ENCODE data around the gene ZNF628. TPM values are rescaled to one million over a fixed set of nuclear protein-coding genes. Genes with fewer than 3 reads are reported as not detected.

ZNF628 gene
- total RNA-seq, 1 experiment from 2014 or later = 21.7 TPM

GRCh38 chr19:55530996-55531395, 54.6 kb downstream of the ZNF628 start:
- TF ChIP-seq TCF7L2 (IDR thresholded peaks at IDR 0.05; ENCODE audit: low read depth, low read length) (no peak), SIN3A (IDR thresholded peaks at IDR 0.05; ENCODE audit: borderline replicate concordance, insufficient read depth, low read depth, low read length) (no peak), POLR2AphosphoS5 (IDR thresholded peaks at IDR 0.05; ENCODE audit: low read depth, low read length) (no peak), CTCF (IDR thresholded peaks at IDR 0.05) (no peak)
- TF ChIP-seq, protein P1, sequence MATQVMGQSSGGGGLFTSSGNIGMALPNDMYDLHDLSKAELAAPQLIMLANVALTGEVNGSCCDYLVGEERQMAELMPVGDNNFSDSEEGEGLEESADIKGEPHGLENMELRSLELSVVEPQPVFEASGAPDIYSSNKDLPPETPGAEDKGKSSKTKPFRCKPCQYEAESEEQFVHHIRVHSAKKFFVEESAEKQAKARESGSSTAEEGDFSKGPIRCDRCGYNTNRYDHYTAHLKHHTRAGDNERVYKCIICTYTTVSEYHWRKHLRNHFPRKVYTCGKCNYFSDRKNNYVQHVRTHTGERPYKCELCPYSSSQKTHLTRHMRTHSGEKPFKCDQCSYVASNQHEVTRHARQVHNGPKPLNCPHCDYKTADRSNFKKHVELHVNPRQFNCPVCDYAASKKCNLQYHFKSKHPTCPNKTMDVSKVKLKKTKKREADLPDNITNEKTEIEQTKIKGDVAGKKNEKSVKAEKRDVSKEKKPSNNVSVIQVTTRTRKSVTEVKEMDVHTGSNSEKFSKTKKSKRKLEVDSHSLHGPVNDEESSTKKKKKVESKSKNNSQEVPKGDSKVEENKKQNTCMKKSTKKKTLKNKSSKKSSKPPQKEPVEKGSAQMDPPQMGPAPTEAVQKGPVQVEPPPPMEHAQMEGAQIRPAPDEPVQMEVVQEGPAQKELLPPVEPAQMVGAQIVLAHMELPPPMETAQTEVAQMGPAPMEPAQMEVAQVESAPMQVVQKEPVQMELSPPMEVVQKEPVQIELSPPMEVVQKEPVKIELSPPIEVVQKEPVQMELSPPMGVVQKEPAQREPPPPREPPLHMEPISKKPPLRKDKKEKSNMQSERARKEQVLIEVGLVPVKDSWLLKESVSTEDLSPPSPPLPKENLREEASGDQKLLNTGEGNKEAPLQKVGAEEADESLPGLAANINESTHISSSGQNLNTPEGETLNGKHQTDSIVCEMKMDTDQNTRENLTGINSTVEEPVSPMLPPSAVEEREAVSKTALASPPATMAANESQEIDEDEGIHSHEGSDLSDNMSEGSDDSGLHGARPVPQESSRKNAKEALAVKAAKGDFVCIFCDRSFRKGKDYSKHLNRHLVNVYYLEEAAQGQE (IDR thresholded peaks at IDR 0.05; ENCODE audit: insufficient read depth in 1 of 2, low read depth in 2 of 2, low read length in 1 of 2) = no peak
- no TSS peak for BruUV-seq (replicated peaks)
- Histone ChIP-seq H3K9me3 (ENCODE audit: control insufficient read depth, insufficient read depth, low read depth, low read length) (no peaks in the 10 kb centered on the region), H3K27ac (ENCODE audit: low read length) (no peak overlapping the region), H3K36me3 (ENCODE audit: control insufficient read depth, insufficient read depth, low read length) (no peaks in the 10 kb centered on the region), H3K4me3 (ENCODE audit: low read depth in 2 of 2, low read length in 2 of 2) (no peak overlapping the region), H3K4me1 (ENCODE audit: control insufficient read depth, insufficient read depth, low read length) (peaks cover 15% of the 10 kb centered on the region), H3K27me3 (ENCODE audit: control insufficient read depth, insufficient read depth, low read length) (no peaks in the 10 kb centered on the region)
- no peak for DNase-seq (ENCODE audit: low read depth, low spot score)
- intact Hi-C loops (cut with micrococcal nuclease; ENCODE audit: unreplicated experiment) (no loop called here), in situ Hi-C loops (cut with HindIII; ENCODE audit: low pct_unique_long_range_greater_than_20kb, low sequenced_read_pairs) (no loop called here)
- ATAC-seq = no peak
- ChIA-PET POLR2A (no interaction called here), CTCF (no interaction called here)

Other genes starting within 250 kb of the ZNF628 start
- 14.2 TPM for gene TMEM86B, start 247.9 kb upstream of the ZNF628 start, total RNA-seq (2021; ENCODE audit: unreplicated experiment)
- 172 TPM for gene PPP6R1, start 217.6 kb upstream of the ZNF628 start, total RNA-seq (2021; ENCODE audit: unreplicated experiment)
- 84.2 TPM for gene HSPBP1, start 196.5 kb upstream of the ZNF628 start, total RNA-seq (2021; ENCODE audit: unreplicated experiment)
- gene BRSK1, start 192.6 kb upstream of the ZNF628 start, total RNA-seq (2021; ENCODE audit: unreplicated experiment) = 7.9 TPM
- gene TMEM150B, start 151.3 kb upstream of the ZNF628 start, total RNA-seq (2021; ENCODE audit: unreplicated experiment) = not detected
- gene KMT5C, start 136.7 kb upstream of the ZNF628 start, total RNA-seq (2021; ENCODE audit: unreplicated experiment) = 30.6 TPM
- gene COX6B2, start 121.9 kb upstream of the ZNF628 start, total RNA-seq (2021; ENCODE audit: unreplicated experiment) = 5.6 TPM
- not detected for gene GARIN5B, start 113.4 kb upstream of the ZNF628 start, total RNA-seq (2021; ENCODE audit: unreplicated experiment)
- 4.4 TPM for gene IL11, start 106.2 kb upstream of the ZNF628 start, total RNA-seq (2021; ENCODE audit: unreplicated experiment)
- 0.74 TPM for gene TMEM190, start 99.8 kb upstream of the ZNF628 start, total RNA-seq (2021; ENCODE audit: unreplicated experiment)
- 7.4 TPM for gene TMEM238, start 92.3 kb upstream of the ZNF628 start, total RNA-seq (2021; ENCODE audit: unreplicated experiment)
- 2,154 TPM for gene RPL28, start 90.7 kb upstream of the ZNF628 start, total RNA-seq (2021; ENCODE audit: unreplicated experiment)
- gene UBE2S, start 68.8 kb upstream of the ZNF628 start, total RNA-seq (2021; ENCODE audit: unreplicated experiment) = 635 TPM
- 0.03 TPM for gene SHISA7, start 33.3 kb upstream of the ZNF628 start, total RNA-seq (2021; ENCODE audit: unreplicated experiment)
- 150 TPM for gene ISOC2, start 15.0 kb upstream of the ZNF628 start, total RNA-seq (2021; ENCODE audit: unreplicated experiment)
- gene C19orf85, start 11.9 kb upstream of the ZNF628 start, total RNA-seq (2021; ENCODE audit: unreplicated experiment) = not detected
- 93.1 TPM for gene NAT14, start 8.6 kb downstream of the ZNF628 start, total RNA-seq (2021; ENCODE audit: unreplicated experiment)
- gene SSC5D, start 11.8 kb downstream of the ZNF628 start, total RNA-seq (2021; ENCODE audit: unreplicated experiment) = 13.0 TPM
- 0.69 TPM for gene SBK2, start 60.5 kb downstream of the ZNF628 start, total RNA-seq (2021; ENCODE audit: unreplicated experiment)
- gene SBK3, start 68.9 kb downstream of the ZNF628 start, total RNA-seq (2021; ENCODE audit: unreplicated experiment) = 4.0 TPM
- gene ZNF579, start 104.2 kb downstream of the ZNF628 start, total RNA-seq (2021; ENCODE audit: unreplicated experiment) = 39.5 TPM
- 28.5 TPM for gene FIZ1, start 122.9 kb downstream of the ZNF628 start, total RNA-seq (2021; ENCODE audit: unreplicated experiment)
- gene ZNF524, start 123.7 kb downstream of the ZNF628 start, total RNA-seq (2021; ENCODE audit: unreplicated experiment) = 26.4 TPM
- gene ZNF865, start 129.0 kb downstream of the ZNF628 start, total RNA-seq (2021; ENCODE audit: unreplicated experiment) = 25.6 TPM
- 8.9 TPM for gene ZNF784, start 147.9 kb downstream of the ZNF628 start, total RNA-seq (2021; ENCODE audit: unreplicated experiment)
- gene ZNF580, start 164.4 kb downstream of the ZNF628 start, total RNA-seq (2021; ENCODE audit: unreplicated experiment) = 58.0 TPM
- gene ZNF581, start 167.0 kb downstream of the ZNF628 start, total RNA-seq (2021; ENCODE audit: unreplicated experiment) = 39.0 TPM
- 47.8 TPM for gene CCDC106, start 171.6 kb downstream of the ZNF628 start, total RNA-seq (2021; ENCODE audit: unreplicated experiment)
- gene U2AF2, start 178.4 kb downstream of the ZNF628 start, total RNA-seq (2021; ENCODE audit: unreplicated experiment) = 545 TPM
- 361 TPM for gene EPN1, start 198.6 kb downstream of the ZNF628 start, total RNA-seq (2021; ENCODE audit: unreplicated experiment)